ENCODE results near the gene BSG. TPM values are rescaled to one million over a fixed set of nuclear protein-coding genes. Genes with fewer than 3 reads are reported as not detected.

The BSG gene
- total and polyA plus RNA-seq, 10 of the 15 experiments (the other 5 are each of a cell fraction or from before 2014, with no cell fraction given), result 2.8 to 297 (median 199) TPM

DNA sequence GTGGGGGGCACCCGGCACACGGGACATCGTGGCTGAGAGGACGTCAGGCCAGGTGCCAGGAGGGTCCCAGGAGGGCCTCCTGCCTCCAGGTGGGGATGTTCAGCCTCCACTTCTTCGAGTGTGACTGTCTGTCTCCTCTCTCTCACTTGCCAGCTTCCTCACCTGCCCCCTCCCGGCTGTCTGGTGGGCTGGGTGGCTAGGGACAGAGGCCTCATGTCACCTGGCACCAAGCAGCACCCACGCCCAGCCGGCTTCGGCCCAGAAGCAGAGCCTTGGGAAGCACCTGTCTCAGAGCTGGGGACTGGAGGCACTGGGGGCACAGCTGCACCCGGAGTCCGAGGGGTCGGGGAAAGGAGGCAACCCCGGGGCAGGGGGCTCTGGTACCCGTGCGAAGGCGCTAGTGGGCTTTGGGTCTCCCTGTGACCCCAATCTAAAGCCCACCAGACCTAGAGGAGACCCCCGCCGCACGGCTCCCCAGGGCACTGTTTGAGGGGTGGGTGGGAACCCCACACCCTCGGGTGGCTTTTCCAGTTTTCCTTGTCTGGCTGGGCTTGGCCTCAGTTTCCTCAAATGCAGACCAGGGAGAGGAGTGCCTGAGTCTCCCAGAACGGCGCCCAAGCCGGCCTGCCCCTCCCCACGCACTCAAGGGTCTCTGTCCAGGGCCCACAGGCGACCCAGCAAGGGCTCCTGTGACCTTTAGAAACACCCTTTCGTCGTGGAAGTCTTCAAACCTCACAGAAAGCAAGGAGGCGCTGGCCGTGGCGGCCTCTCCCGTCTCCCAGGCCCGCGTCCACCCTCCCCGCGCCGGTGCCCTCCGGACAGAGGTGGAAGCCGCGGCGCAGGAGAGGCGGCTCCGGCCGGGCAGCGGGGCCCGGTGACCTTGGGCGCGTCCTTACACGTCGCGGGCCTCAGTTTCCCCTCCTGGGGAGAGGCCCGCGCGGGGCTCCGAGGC lies 16.6 kb downstream of the BSG start (continued):
- TF ChIP-seq, protein P1, sequence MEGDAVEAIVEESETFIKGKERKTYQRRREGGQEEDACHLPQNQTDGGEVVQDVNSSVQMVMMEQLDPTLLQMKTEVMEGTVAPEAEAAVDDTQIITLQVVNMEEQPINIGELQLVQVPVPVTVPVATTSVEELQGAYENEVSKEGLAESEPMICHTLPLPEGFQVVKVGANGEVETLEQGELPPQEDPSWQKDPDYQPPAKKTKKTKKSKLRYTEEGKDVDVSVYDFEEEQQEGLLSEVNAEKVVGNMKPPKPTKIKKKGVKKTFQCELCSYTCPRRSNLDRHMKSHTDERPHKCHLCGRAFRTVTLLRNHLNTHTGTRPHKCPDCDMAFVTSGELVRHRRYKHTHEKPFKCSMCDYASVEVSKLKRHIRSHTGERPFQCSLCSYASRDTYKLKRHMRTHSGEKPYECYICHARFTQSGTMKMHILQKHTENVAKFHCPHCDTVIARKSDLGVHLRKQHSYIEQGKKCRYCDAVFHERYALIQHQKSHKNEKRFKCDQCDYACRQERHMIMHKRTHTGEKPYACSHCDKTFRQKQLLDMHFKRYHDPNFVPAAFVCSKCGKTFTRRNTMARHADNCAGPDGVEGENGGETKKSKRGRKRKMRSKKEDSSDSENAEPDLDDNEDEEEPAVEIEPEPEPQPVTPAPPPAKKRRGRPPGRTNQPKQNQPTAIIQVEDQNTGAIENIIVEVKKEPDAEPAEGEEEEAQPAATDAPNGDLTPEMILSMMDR (IDR thresholded peaks at IDR 0.05 in 2 of 3, conservative IDR thresholded peaks at IDR 0.05 in 1 of 3; ENCODE audit: control insufficient read depth in 2 of 3, extremely low read depth in 1 of 3, insufficient read depth in 1 of 3, low read depth in 3 of 3, low read length in 3 of 3), result peak in 1 of 3 experiments; percentile 22; a peak in 1 of 6 replicates
- no peak for TF ChIP-seq EP300 (IDR thresholded peaks at IDR 0.05; ENCODE audit: borderline replicate concordance in 1 of 2, control insufficient read depth in 1 of 2, low read depth in 2 of 2, low read length in 2 of 2)
- no peak for TF ChIP-seq SUPT20H (IDR thresholded peaks at IDR 0.05; ENCODE audit: borderline replicate concordance, control insufficient read depth, low read depth, low read length)

DNA sequence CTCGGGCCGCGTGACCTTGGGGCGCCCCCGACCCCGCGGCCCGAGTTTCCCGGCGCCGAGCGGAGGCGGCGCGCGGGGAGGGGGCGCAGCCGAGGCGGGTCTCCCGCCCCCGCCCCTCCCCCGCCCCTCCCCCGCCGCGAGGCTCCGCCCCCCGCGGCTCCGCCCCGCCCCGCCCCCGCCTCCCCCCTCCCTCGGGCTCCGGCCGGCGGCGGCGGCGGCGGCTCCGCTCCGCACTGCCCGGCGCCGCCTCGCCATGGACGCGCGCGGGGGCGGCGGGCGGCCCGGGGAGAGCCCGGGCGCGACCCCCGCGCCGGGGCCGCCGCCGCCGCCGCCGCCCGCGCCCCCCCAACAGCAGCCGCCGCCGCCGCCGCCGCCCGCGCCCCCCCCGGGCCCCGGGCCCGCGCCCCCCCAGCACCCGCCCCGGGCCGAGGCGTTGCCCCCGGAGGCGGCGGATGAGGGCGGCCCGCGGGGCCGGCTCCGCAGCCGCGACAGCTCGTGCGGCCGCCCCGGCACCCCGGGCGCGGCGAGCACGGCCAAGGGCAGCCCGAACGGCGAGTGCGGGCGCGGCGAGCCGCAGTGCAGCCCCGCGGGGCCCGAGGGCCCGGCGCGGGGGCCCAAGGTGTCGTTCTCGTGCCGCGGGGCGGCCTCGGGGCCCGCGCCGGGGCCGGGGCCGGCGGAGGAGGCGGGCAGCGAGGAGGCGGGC lies 17.4 kb downstream of the BSG start, which contains the start of gene HCN2:
Gene HCN2, plus strand, starts transcription at position 189 of the 703 bp plus-strand sequence. Its CDS starts 65 bp downstream, at position 254.
- no peak for DNase-seq (ENCODE audit: low read depth, low spot score)
- no peaks in the 10 kb centered on the region for H3K79me2 ChIP-seq (ENCODE audit: control insufficient read depth, insufficient read depth, low read length)
- H3K27me3 ChIP-seq (replicated peaks in 1 of 2; ENCODE audit: control insufficient read depth in 2 of 2, insufficient read depth in 2 of 2, low read length in 1 of 2), result peaks cover 4 to 9% of the 10 kb centered on the region in 2 experiments
- WGBS (ENCODE audit: insufficient coverage, insufficient replicate concordance, low lambda C conversion rate, missing lambda C conversion rate), result 2% methylated on average over 21 of the region's 132 CpGs
- RAD21 ChIA-PET (ENCODE audit: unreplicated experiment), result no interaction called here
- in situ Hi-C loops (cut with MboI), result loop anchor here (5.0 kb wide), 1 partner anchor 142 kb away; no protein-coding TSS in a partner anchor
- H3K4me3 ChIP-seq, result no peak within 1 kb of the TSS
- H4K20me1 ChIP-seq (ENCODE audit: control insufficient read depth, insufficient read depth), result no peaks in the 10 kb centered on the region
- H3K4me2 ChIP-seq (ENCODE audit: control insufficient read depth, insufficient read depth), result no peak within 1 kb of the TSS
- POLR2A ChIA-PET, result no interaction called here
- ATAC-seq, result no peak
- SMC1A ChIA-PET (ENCODE audit: uncharacterized antibody, unreplicated experiment), result no interaction called here
- H3K9ac ChIP-seq (ENCODE audit: control insufficient read depth, insufficient read depth, low read length), result no peak within 1 kb of the TSS
- intact Hi-C loops (cut with micrococcal nuclease; ENCODE audit: unreplicated experiment), result loop anchor here (5.0 kb wide), 1 partner anchor 142 kb away; no protein-coding TSS in a partner anchor
- FAIRE-seq, result no peak
- H3K36me3 ChIP-seq (ENCODE audit: control insufficient read depth in 2 of 2, insufficient read depth in 2 of 2, low read length in 1 of 2), result no peaks in the 10 kb centered on the region
- no peaks in the 10 kb centered on the region for H3K4me1 ChIP-seq (ENCODE audit: control insufficient read depth, insufficient read depth, low read length)
- no peaks in the 10 kb centered on the region for H3K9me3 ChIP-seq (replicated peaks; ENCODE audit: control insufficient read depth, insufficient read depth, low read length)
- TF ChIP-seq ZZZ3 (IDR thresholded peaks at IDR 0.05; ENCODE audit: control insufficient read depth, insufficient read length, low read depth), result no peak
- TF ChIP-seq MEF2A (IDR thresholded peaks at IDR 0.05; ENCODE audit: insufficient read depth, low read depth, low read length), result no peak
- no peak for TF ChIP-seq LARP7 (IDR thresholded peaks at IDR 0.05)
- TF ChIP-seq SUZ12 (IDR thresholded peaks at IDR 0.05; ENCODE audit: unreplicated experiment), result no peak
- no peak for TF ChIP-seq NRF1 (conservative IDR thresholded peaks at IDR 0.05; ENCODE audit: low read depth, low read length)
- TF ChIP-seq TCF3 (IDR thresholded peaks at IDR 0.05; ENCODE audit: borderline replicate concordance, insufficient read depth, low read depth, low read length), result no peak
- TF ChIP-seq NFIC (IDR thresholded peaks at IDR 0.05; ENCODE audit: low read depth, low read length), result no peak
- no peak for TF ChIP-seq ZNF217 (IDR thresholded peaks at IDR 0.05)
- no peak for TF ChIP-seq ZNF207 (IDR thresholded peaks at IDR 0.05; ENCODE audit: borderline replicate concordance)
- no peak for TF ChIP-seq SPI1 (IDR thresholded peaks at IDR 0.05; ENCODE audit: borderline replicate concordance, insufficient read depth, low read depth, low read length)
- TF ChIP-seq ATF7 (IDR thresholded peaks at IDR 0.05; ENCODE audit: low read depth), result no peak
- no peak for TF ChIP-seq POLR2AphosphoS5 (IDR thresholded peaks at IDR 0.05; ENCODE audit: low read length)
- no peak within 1 kb of the TSS for H2AFZ ChIP-seq (ENCODE audit: control insufficient read depth, low read depth, low read length)
- BruUV-seq (replicated peaks), result no TSS peak
- CTCF ChIA-PET, result no interaction called here
- no peak within 1 kb of the TSS for H3K27ac ChIP-seq (ENCODE audit: control insufficient read depth, insufficient read depth)
